Measurements from ENCODE around the gene ABCD4. TPM values are rescaled to one million over a fixed set of nuclear protein-coding genes. Genes with fewer than 3 reads are reported as not detected.

ABCD4 gene
- total RNA-seq, 2 experiments from 2014 or later: 46.6 to 74.7 TPM

- Histone ChIP-seq H4K20me1 (ENCODE audit: insufficient read depth, low read length) (no peaks in the 10 kb centered on the region), H3K27ac (ENCODE audit: low read depth, low read length, poor library complexity, severe bottlenecking) (no peak overlapping the region), H3K36me3 (ENCODE audit: insufficient read depth, low read length) (no peaks in the 10 kb centered on the region), H3K4me3 (ENCODE audit: low read depth, low read length, poor library complexity, severe bottlenecking) (no peak overlapping the region), H3K4me1 (ENCODE audit: insufficient read depth, low read length, poor library complexity, severe bottlenecking) (peaks cover 9% of the 10 kb centered on the region), H2AFZ (ENCODE audit: low read length) (no peak overlapping the region), H3K9me3 (ENCODE audit: low read length) (no peaks in the 10 kb centered on the region), H3K9me2 (ENCODE audit: insufficient read depth, low read length) (no peaks in the 10 kb centered on the region), H3K79me2 (ENCODE audit: insufficient read depth, low read depth, low read length) (no peaks in the 10 kb centered on the region), H3K4me2 (ENCODE audit: low read length) (no peak overlapping the region)
- TF ChIP-seq CTCF (conservative IDR thresholded peaks at IDR 0.05; ENCODE audit: low read length): no peak
- TF ChIP-seq EZH2phosphoT487 (IDR thresholded peaks at IDR 0.05; ENCODE audit: borderline replicate concordance, low read depth, low read length): no peak
- BruUV-seq (replicated peaks): no TSS peak
- ChIA-PET CTCF (ENCODE audit: unreplicated experiment) (no interaction called here), POLR2A (no interaction called here)
- intact Hi-C loops (cut with micrococcal nuclease; ENCODE audit: unreplicated experiment): no loop called here
- no peak for DNase-seq (ENCODE audit: low spot score)
Measured at GRCh38 chr14:74243051-74243450, 59.7 kb downstream of the ABCD4 start.

- Histone ChIP-seq H3K27ac (ENCODE audit: low read depth, low read length, poor library complexity, severe bottlenecking) (no peak overlapping the region), H3K4me2 (ENCODE audit: low read length) (no peak overlapping the region), H3K4me1 (ENCODE audit: insufficient read depth, low read length, poor library complexity, severe bottlenecking) (peaks cover 6% of the 10 kb centered on the region), H2AFZ (ENCODE audit: low read length) (no peak overlapping the region), H3K9me3 (ENCODE audit: low read length) (no peaks in the 10 kb centered on the region), H3K36me3 (ENCODE audit: insufficient read depth, low read length) (no peaks in the 10 kb centered on the region), H4K20me1 (ENCODE audit: insufficient read depth, low read length) (no peaks in the 10 kb centered on the region), H3K79me2 (ENCODE audit: insufficient read depth, low read depth, low read length) (no peaks in the 10 kb centered on the region), H3K4me3 (ENCODE audit: low read depth, low read length, poor library complexity, severe bottlenecking) (no peak overlapping the region), H3K9me2 (ENCODE audit: insufficient read depth, low read length) (no peaks in the 10 kb centered on the region)
- no peak for DNase-seq (ENCODE audit: low spot score)
- CTCF ChIA-PET (ENCODE audit: unreplicated experiment): no interaction called here
- POLR2A ChIA-PET: no interaction called here
- BruUV-seq (replicated peaks): no TSS peak
- TF ChIP-seq EZH2phosphoT487 (IDR thresholded peaks at IDR 0.05; ENCODE audit: borderline replicate concordance, low read depth, low read length) (no peak), CTCF (conservative IDR thresholded peaks at IDR 0.05; ENCODE audit: low read length) (no peak)
- intact Hi-C loops (cut with micrococcal nuclease; ENCODE audit: unreplicated experiment): no loop called here
Measured at GRCh38 chr14:74242780-74243042, 60.0 kb downstream of the ABCD4 start.

- no peak for DNase-seq (ENCODE audit: low spot score)
- intact Hi-C loops (cut with micrococcal nuclease; ENCODE audit: unreplicated experiment): no loop called here
- no peak; the same call in 1 of the 2 replicates for TF ChIP-seq EZH2phosphoT487 (IDR thresholded peaks at IDR 0.05; ENCODE audit: borderline replicate concordance, low read depth, low read length)
- no peak for TF ChIP-seq CTCF (conservative IDR thresholded peaks at IDR 0.05; ENCODE audit: low read length)
- BruUV-seq (replicated peaks): no TSS peak
- ChIA-PET POLR2A (interaction anchor here (0.6 to 0.7 kb wide), 2 partner anchors 9 to 51 kb away, joined by 3 to 4 read pairs; no protein-coding TSS in a partner anchor), CTCF (ENCODE audit: unreplicated experiment) (no interaction called here)
- no peak overlapping the region for H2AFZ ChIP-seq (ENCODE audit: low read length)
- H3K27ac ChIP-seq (ENCODE audit: low read depth, low read length, poor library complexity, severe bottlenecking): no peak overlapping the region
- H3K4me1 ChIP-seq (ENCODE audit: insufficient read depth, low read length, poor library complexity, severe bottlenecking): peaks cover under 1% of the 10 kb centered on the region
- no peak overlapping the region for H3K4me2 ChIP-seq (ENCODE audit: low read length)
- no peak overlapping the region for H3K4me3 ChIP-seq (ENCODE audit: low read depth, low read length, poor library complexity, severe bottlenecking)
- no peaks in the 10 kb centered on the region for H4K20me1 ChIP-seq (ENCODE audit: insufficient read depth, low read length)
- H3K79me2 ChIP-seq (ENCODE audit: insufficient read depth, low read depth, low read length): no peaks in the 10 kb centered on the region
- H3K9me3 ChIP-seq (ENCODE audit: low read length): no peaks in the 10 kb centered on the region
- no peaks in the 10 kb centered on the region for H3K9me2 ChIP-seq (ENCODE audit: insufficient read depth, low read length)
- H3K36me3 ChIP-seq (ENCODE audit: insufficient read depth, low read length): no peaks in the 10 kb centered on the region
Measured at GRCh38 chr14:74242021-74242779, 60.5 kb downstream of the ABCD4 start.

Measured in OCI-LY7 (cell line).